ENCODE results near the gene PPRC1. TPM values are rescaled to one million over a fixed set of nuclear protein-coding genes. Genes with fewer than 3 reads are reported as not detected.

PPRC1 gene, protein sequence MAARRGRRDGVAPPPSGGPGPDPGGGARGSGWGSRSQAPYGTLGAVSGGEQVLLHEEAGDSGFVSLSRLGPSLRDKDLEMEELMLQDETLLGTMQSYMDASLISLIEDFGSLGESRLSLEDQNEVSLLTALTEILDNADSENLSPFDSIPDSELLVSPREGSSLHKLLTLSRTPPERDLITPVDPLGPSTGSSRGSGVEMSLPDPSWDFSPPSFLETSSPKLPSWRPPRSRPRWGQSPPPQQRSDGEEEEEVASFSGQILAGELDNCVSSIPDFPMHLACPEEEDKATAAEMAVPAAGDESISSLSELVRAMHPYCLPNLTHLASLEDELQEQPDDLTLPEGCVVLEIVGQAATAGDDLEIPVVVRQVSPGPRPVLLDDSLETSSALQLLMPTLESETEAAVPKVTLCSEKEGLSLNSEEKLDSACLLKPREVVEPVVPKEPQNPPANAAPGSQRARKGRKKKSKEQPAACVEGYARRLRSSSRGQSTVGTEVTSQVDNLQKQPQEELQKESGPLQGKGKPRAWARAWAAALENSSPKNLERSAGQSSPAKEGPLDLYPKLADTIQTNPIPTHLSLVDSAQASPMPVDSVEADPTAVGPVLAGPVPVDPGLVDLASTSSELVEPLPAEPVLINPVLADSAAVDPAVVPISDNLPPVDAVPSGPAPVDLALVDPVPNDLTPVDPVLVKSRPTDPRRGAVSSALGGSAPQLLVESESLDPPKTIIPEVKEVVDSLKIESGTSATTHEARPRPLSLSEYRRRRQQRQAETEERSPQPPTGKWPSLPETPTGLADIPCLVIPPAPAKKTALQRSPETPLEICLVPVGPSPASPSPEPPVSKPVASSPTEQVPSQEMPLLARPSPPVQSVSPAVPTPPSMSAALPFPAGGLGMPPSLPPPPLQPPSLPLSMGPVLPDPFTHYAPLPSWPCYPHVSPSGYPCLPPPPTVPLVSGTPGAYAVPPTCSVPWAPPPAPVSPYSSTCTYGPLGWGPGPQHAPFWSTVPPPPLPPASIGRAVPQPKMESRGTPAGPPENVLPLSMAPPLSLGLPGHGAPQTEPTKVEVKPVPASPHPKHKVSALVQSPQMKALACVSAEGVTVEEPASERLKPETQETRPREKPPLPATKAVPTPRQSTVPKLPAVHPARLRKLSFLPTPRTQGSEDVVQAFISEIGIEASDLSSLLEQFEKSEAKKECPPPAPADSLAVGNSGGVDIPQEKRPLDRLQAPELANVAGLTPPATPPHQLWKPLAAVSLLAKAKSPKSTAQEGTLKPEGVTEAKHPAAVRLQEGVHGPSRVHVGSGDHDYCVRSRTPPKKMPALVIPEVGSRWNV (N-terminal part only)
- 10.5 TPM for total RNA-seq
- long read RNA-seq, full-length matches to known transcripts, result 12 of 21 reads
- long read RNA-seq, partial matches to known transcripts, result 7 of 21 reads
- long read RNA-seq, other reads (novel, unspliced or antisense), result 2 of 21 reads

DNA sequence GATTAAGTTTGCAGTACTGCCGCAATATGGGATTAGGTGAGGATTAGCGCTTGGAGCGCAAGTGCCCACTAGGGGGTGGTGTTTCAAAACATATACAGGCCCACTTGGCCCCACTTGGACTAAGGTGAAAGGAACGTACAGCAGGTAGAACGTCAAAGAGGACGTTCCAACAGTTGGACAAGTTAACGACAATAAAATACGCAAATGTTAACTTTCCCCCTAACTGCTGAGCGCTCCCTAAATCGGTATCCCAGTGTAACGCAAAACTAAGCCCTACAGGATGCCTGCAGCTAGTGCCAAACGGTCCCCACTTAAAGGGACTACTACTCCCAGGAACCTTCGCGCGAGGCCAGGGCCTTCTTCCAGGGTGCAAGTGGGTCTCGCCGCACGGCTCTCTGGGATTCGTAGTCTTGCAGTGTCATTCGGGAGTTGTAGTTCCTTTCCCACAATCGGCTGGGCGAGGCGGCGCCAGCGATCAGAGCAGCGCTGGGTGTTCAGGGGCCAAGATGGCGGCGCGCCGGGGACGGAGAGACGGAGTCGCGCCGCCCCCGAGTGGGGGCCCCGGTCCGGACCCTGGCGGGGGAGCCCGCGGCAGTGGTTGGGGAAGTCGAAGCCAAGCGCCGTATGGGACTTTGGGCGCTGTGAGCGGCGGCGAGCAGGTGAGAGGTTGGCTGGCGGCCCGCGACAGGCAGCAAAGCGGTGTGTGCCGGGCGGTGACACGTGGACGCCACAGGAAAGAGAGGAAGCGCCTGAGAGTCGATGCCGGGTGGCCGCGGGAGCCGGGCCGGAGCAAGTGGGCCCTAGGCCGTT lies at the start of gene PPRC1:
TSS of gene PPRC1 (plus strand) at position 478 of the 810 bp plus-strand sequence. CDS start at position 507, 29 bp downstream.
- peak; percentile 100 for DNase-seq
- peak; percentile 94 for ATAC-seq (ENCODE audit: poor library complexity)
- intact Hi-C loops (cut with DNase I), result no loop called here

DNA sequence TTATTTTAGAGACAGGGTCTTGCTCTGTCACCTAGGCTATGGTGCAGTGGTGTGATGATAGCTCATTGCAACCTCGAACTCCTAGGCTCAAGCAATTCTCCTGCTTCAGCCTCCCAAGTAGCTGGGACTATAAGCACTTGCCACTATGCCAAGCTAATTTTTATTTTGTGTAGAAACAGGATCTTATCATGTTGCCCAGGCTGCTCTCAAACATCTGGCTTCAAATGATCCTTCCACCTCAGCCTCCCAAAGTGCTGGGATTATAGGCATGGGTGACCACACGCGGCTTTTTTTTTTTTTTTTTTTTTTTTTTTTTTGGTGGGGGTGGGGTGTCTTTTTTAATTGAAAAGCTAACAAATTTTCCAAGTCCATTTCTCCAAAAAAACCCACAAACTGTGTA lies 49.3 kb upstream of the PPRC1 start:
- no peak for DNase-seq
- ATAC-seq (ENCODE audit: poor library complexity), result no peak
- intact Hi-C loops (cut with DNase I), result no loop called here

DNA sequence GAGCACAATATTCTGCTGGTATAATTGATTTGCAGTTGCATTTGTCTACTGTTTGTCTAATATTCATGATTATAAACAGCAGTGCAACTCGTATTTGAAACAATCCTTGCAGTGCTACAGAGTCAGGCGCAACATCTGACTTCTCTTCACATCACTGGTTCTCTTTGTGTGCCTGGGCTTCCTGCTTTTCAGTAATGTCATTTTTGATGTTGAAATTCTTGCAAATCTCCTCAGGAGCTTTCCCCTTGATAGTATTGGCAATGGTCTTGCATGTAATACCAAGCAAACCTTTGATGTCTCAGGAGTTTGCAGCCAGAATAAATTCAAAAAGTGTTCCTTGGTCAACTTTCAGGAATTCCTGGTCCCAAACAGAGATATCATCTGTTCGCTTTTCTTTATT lies 47.5 kb upstream of the PPRC1 start:
- intact Hi-C loops (cut with DNase I), result no loop called here
- DNase-seq (no peak), ATAC-seq (ENCODE audit: poor library complexity) (no peak)

DNA sequence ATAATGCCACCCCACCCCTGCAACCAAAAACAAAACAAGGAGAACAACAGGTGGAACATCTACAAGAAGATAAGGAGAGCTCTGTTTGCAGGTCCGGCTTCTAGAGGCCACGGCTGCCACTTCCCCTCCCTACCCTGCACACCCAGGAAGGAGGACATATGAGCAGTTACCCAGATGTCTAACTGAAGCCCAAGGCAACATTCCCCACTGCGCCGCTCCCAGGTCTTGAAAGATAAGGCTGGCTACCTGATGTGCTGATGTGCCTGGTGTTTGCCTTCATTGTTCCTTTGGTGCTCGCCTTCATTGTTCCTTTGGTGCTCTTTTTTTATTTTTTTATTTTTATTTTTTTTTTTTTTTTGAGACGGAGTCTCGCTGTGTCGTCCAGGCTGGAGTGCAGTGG lies 46.6 kb upstream of the PPRC1 start:
- intact Hi-C loops (cut with DNase I), result no loop called here
- DNase-seq, result no peak
- ATAC-seq (ENCODE audit: poor library complexity), result no peak

DNA sequence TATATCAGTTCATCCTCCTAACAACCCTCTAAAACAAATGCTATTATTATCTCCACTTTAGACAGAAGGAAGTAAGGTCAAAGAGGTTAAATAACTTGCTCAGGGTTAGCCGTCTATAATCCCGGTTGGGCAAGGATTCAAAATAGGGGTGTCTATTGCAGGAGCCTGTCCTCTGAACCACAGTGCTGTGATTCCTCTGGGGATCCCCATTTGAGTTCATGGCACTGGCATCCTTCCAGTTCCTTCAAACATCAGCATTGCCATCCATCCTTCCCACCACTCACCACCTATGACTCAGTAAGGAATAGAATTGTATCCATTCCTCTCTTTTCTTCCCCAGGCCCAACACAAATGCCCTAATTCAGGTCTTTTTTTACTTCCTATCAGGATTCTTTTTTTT lies 42.1 kb upstream of the PPRC1 start:
- ATAC-seq (ENCODE audit: poor library complexity) (no peak), DNase-seq (no peak)
- intact Hi-C loops (cut with DNase I), result no loop called here

DNA sequence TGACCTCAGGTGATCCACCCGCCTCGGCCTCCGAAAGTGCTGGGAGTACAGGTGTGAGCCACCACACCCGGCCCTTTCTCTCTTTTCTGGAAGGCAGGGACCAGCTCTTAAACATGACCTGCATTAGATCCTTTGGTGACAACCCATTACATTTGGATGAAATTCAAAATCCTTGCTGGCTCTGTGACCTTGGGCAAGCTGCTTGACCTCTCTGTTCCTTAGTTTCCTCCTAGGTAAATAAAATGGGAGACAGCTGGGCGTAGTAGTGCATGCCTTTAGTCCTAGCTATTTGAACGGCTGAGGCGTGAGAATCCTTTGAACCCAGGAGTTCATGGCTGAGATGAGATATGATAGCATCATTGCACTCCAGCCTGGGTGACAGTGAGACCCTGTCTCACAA lies 36.4 kb upstream of the PPRC1 start:
- ATAC-seq (ENCODE audit: poor library complexity) (no peak), DNase-seq (no peak)
- intact Hi-C loops (cut with DNase I), result no loop called here

DNA sequence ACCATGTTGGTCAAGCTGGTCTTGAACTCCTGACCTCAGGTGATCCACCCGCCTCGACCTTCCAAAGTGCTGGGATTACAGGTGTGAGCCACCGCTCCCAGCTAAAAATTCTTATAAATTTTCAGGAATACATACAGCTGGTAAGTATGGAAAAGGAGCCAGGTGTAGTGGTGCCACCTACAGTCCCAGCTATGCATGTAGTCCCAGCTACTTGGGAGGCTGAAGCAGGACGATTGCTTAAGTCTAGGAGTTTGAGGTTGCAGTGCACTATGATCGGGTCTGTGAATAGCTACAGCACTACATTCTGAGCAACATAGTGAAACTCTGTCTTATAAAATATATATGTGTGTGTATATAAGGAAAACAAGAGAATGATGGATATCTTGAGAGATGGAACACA lies 31.7 kb upstream of the PPRC1 start:
- no peak for ATAC-seq (ENCODE audit: poor library complexity)
- no peak for DNase-seq
- intact Hi-C loops (cut with DNase I), result no loop called here

DNA sequence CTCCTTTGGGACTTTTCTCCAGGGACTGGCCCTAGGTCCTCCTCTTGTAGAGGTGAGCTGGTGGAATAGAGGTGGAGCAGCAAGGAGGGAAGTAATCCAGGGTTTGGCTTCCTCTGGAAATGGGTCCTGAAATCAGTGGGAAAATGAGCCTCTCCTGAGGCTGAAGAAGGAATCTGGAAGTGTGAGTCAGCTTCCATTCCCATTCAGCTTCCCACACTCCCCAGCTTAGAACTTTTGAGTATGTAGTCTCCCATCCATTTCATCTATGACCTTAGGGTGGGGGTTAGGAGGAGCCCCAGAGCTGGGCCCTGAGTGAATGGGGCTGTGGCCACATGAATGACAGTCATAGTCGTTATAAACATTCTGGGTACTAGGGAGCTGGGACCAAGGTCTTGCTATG lies 30.4 kb upstream of the PPRC1 start:
- intact Hi-C loops (cut with DNase I), result no loop called here
- DNase-seq (no peak), ATAC-seq (ENCODE audit: poor library complexity) (no peak)

DNA sequence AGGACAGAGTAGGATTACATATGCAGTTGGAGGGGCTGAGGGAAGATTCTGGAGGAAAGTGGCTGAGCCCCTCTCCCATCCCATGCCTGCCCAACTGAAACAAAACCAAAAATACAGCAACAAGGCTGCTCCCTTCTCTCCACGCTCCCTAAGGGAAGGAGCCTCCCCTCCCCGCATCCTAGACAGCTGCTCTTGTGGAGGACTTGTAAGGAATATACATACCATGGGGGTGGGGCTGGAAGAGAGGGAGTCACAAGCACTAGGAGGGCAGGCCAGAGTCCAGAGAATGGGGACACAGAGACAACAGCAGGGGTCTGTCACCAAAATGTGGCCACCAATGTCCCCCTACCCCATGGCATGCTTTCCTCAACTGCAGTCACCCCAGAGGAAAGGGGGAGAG lies 25.8 kb upstream of the PPRC1 start:
- no peak for DNase-seq
- intact Hi-C loops (cut with DNase I), result no loop called here
- ATAC-seq (ENCODE audit: poor library complexity), result no peak

- ATAC-seq (ENCODE audit: poor library complexity) (no peak), DNase-seq (no peak)
- intact Hi-C loops (cut with DNase I), result no loop called here
Observed at GRCh38 chr10:102109166-102110116, 23.4 kb upstream of the PPRC1 start.

GRCh38 chr10:102111276-102111675 lies 21.6 kb upstream of the PPRC1 start:
- intact Hi-C loops (cut with DNase I), result no loop called here
- DNase-seq, result no peak
- no peak for ATAC-seq (ENCODE audit: poor library complexity)

DNA sequence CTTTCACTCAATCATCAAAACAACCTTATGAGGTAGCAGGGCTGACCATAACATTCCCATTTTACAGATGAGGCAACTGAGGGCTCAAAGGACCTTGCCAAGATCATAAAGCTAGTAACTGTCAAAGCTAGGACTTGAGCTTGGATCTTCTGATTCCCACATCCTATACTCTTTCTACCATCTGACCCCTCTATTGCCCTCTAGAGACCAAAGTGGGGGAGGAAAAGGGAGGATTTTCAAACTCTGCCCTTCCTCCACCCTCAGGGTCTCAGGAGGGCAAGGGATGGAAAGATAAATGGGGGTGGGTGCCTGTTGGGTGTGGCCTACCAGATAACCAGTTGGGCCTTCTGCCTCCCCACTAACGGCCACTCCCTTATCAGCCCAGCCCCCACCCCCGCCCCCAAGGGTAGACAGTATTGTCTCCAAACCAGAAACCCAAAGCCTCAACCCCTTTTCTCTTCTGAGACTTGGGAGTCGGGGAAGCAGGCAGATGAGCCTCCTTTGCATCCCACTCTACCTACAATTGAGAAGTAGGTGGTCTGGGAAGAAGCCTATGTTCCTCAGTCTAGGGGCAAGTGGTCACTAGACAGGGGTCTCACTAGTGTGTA lies 20.5 kb upstream of the PPRC1 start:
- no peak for ATAC-seq (ENCODE audit: poor library complexity)
- intact Hi-C loops (cut with DNase I), result no loop called here
- no peak for DNase-seq

DNA sequence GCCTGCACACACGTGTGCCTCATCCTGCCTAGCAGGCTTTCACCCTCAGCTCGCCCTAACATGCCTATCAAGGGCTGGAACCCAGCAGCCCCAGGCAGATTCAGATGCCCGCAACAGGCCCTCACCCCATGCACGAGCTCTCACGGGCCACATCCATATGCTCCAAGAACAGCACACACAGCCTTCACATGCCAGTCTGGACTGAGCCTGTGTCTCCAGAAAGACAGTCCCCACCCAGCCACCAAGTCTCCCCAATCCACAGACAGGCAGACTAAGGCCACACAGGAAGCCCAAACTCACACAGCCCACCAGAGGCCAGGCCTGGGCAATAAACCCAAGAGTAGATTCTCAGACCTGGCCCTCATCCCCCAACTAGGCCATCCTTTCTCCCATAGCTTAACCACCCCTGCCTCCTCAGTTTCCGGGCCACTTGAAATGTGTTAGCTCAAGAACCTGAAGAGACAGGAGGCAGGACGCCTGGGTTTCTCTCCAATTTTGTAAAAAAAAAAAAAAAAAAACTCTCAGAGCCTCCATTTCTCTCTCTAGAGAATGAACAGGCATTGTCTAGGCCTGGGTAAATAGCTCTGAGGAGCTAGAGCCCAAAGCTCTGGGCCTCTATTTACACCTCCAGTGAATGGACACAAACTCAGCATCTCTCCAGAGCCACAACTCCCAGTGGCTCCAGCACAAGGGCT lies 19.4 kb upstream of the PPRC1 start:
- ATAC-seq (ENCODE audit: poor library complexity) (no peak), DNase-seq (no peak)
- intact Hi-C loops (cut with DNase I), result no loop called here

DNA sequence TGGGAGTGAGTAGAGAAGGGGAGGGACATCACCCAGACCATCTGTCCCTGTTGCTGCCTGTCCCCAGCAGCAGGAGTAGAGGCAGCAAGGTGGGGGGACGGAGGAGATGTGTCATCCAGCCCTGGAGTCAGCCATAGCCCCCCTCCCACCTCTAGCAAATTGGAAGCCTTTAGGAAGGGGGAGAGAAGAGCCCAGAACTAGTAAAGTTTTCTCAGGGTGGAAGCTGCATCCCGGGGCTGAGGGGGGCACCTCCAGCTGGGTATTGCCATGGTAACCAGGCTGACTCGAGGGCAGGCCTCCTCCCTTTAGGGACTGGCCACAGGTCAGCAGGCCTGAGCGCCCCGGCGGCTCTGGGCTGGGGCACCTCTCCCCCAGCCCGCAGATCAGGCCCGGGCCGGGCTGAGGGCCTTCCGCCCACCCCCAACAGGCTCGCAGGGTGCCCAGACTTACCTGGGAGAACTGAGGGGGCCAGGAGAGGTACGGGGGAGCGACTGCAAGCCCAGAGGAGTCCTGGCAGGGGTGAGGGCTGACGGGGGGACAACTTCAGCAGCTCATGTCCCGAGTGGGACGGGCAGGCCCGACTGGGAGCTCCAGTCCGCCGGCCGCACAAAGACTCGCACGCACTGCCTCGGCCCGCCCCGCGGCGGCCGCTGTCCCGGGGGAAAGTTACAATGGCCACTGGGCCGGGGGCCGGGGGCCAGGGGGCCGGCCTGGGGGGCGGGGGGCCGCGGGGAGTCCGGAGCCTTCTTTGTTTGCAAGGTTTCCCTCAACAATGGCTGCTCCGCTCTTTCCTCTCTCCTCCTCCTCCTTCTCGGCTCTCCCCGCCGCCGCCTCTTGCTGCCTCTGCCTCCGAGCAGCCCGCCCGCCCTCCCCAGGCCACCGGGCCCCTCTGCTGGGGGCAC lies 18.6 kb upstream of the PPRC1 start:
- intact Hi-C loops (cut with DNase I), result no loop called here
- DNase-seq (peak; percentile 50), ATAC-seq (ENCODE audit: poor library complexity) (peak; percentile 2)

Measured in Right ventricle myocardium superior (tissue), 1 donor.